Liver (tissue), 3 donors: Measurements from ENCODE around the gene TBC1D10B.

Source experiments
- ATF3 ChIP-seq: IDR thresholded peaks from 2 replicates; pipeline ENCODE4 v1.6.1; 2016; ENCODE audit warnings: antibody characterized with exemption
- GABPA ChIP-seq, 2 donors: IDR thresholded peaks in 1 of 2; conservative IDR thresholded peaks in 1 of 2; 2 replicates each; pipeline ENCODE4 v1.6.1; 2016; ENCODE audit warnings: antibody characterized with exemption in 2 of 2, mild to moderate bottlenecking in 1 of 2, moderate library complexity in 1 of 2
- RAD21 ChIP-seq, 2 donors: IDR thresholded peaks; 2 replicates each; pipeline ENCODE4 v1.6.1; 2016; ENCODE audit warnings: antibody characterized with exemption in 2 of 2, mild to moderate bottlenecking in 2 of 2
- REST ChIP-seq: IDR thresholded peaks from 2 replicates; pipeline ENCODE4 v1.6.1; 2016; ENCODE audit warnings: antibody characterized with exemption, mild to moderate bottlenecking
- RXRA ChIP-seq, 2 donors: IDR thresholded peaks; 2 replicates each; pipeline ENCODE4 v1.6.1; 2017 to 2018; ENCODE audit warnings: antibody characterized with exemption in 2 of 2, mild to moderate bottlenecking in 1 of 2
- TAF1 ChIP-seq: conservative IDR thresholded peaks from 2 replicates; pipeline ENCODE4 v1.6.1; 2016; ENCODE audit warnings: antibody characterized with exemption, mild to moderate bottlenecking
- YY1 ChIP-seq: IDR thresholded peaks from 2 replicates; pipeline ENCODE4 v1.6.1; 2016; ENCODE audit warnings: antibody characterized with exemption, mild to moderate bottlenecking
- ZBTB33 ChIP-seq: IDR thresholded peaks from 2 replicates; pipeline ENCODE4 v1.6.1; 2016; ENCODE audit warnings: antibody characterized with exemption
- TF ChIP-seq, protein P1 (sequence below): fragments of 150-350 bp; IDR thresholded peaks from 2 replicates; pipeline ENCODE4 v1.5.1; 2017; ENCODE audit warnings: improper control_type of control experiment, low read depth, low read length; ENCODE audit not compliant: missing input control
- donor health status: healthy.
- donor health status: healthy.

DNA sequence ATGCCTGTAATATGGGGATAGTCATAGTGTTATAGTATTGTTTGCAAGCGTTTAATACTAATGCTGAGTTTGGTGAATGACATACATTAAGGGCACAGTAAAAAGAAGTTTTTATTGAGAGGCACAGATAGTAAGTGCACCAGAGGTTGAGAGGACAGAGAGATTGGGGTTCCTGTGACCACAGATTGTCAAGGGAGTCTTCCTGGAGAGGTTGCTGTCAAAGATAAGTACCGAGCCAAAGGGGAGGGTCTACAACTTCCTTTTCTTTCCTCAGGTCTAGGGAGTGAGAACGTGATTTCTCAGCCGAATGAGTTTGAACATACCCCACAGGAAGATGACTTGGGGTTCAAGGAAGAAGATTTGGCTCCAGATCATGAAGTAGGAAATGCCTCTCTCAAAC lies 26.8 kb upstream of the TBC1D10B start:
- TF ChIP-seq, protein P1, sequence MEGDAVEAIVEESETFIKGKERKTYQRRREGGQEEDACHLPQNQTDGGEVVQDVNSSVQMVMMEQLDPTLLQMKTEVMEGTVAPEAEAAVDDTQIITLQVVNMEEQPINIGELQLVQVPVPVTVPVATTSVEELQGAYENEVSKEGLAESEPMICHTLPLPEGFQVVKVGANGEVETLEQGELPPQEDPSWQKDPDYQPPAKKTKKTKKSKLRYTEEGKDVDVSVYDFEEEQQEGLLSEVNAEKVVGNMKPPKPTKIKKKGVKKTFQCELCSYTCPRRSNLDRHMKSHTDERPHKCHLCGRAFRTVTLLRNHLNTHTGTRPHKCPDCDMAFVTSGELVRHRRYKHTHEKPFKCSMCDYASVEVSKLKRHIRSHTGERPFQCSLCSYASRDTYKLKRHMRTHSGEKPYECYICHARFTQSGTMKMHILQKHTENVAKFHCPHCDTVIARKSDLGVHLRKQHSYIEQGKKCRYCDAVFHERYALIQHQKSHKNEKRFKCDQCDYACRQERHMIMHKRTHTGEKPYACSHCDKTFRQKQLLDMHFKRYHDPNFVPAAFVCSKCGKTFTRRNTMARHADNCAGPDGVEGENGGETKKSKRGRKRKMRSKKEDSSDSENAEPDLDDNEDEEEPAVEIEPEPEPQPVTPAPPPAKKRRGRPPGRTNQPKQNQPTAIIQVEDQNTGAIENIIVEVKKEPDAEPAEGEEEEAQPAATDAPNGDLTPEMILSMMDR, result no peak
- TF ChIP-seq REST (no peak), GABPA (IDR thresholded peaks at IDR 0.05 in 1 of 2, conservative IDR thresholded peaks at IDR 0.05 in 1 of 2) (no peak), ATF3 (no peak), RAD21 (IDR thresholded peaks at IDR 0.05) (no peak), ZBTB33 (no peak), TAF1 (no peak), YY1 (no peak), RXRA (IDR thresholded peaks at IDR 0.05) (no peak)
